Heart right ventricle (tissue), 16 donors: ENCODE data around the gene MTX3. TPM values are rescaled to one million over a fixed set of nuclear protein-coding genes. Genes with fewer than 3 reads are reported as not detected.

Source experiments
- ATAC-seq, 8 donors: fragments of 200-7000 bp; cut with Tn5 transposase; one replicate each; pipeline ENCODE4 v1.9.1; 2020; ENCODE audit warnings: mild to moderate bottlenecking in 8 of 8, moderate library complexity in 8 of 8, moderate number of reproducible peaks in 1 of 8
- DNase-seq, 2 donors: peaks; one replicate each; pipeline ENCODE4 v3.0.0-alpha.2; 2020
- H3K27ac ChIP-seq, 10 donors: fragments of 200-600 bp; sonication (generic) in 2 of 10; one replicate each; pipeline versions ENCODE4 v1.5.0 to v1.8.0; 2020 to 2022; ENCODE audit warnings: mild to moderate bottlenecking in 3 of 10
- H3K27me3 ChIP-seq, 7 donors: fragments of 200-600 bp; one replicate each; pipeline ENCODE4 v1.8.0; 2021 to 2022; ENCODE audit warnings: mild to moderate bottlenecking in 2 of 7
- H3K36me3 ChIP-seq, 9 donors: fragments of 200-600 bp; sonication (generic) in 1 of 9; one replicate each; pipeline versions ENCODE4 v1.5.0 to v1.8.0; 2020 to 2022; ENCODE audit warnings: mild to moderate bottlenecking in 2 of 9
- H3K4me1 ChIP-seq, 9 donors: fragments of 200-600 bp; sonication (generic) in 1 of 9; one replicate each; pipeline versions ENCODE4 v1.5.0 to v1.8.0; 2020 to 2022; ENCODE audit warnings: mild to moderate bottlenecking in 4 of 9
- H3K4me3 ChIP-seq, 10 donors: fragments of 200-600 bp; sonication (generic) in 2 of 10; one replicate each; pipeline versions ENCODE4 v1.5.0 to v1.8.0; 2020 to 2022; ENCODE audit warnings: mild to moderate bottlenecking in 7 of 10, moderate library complexity in 2 of 10
- H3K9me3 ChIP-seq, 11 donors: fragments of 200-600 bp in 10 of 11; sonication (generic) in 2 of 11; one replicate each; pipeline versions ENCODE4 v1.5.0 to v1.8.0; 2013 to 2022; ENCODE audit warnings: mild to moderate bottlenecking in 2 of 11, control low read depth in 1 of 11, moderate library complexity in 1 of 11
- CTCF ChIP-seq, 9 donors: fragments of 200-600 bp; sonication (generic) in 2 of 9; IDR thresholded peaks; one replicate each; pipeline versions ENCODE4 v1.5.0 to v1.8.0; 2021 to 2022; ENCODE audit warnings: antibody characterized with exemption in 9 of 9, mild to moderate bottlenecking in 5 of 9, moderate library complexity in 1 of 9
- WGBS, 2 donors: extraction: QIAGEN DNeasy Blood & Tissue Kit; methylation state at CpG; one replicate each; pipeline ENCODE4 v1.1.7; 2013; ENCODE audit warnings: inconsistent platforms in 1 of 2; 5-methylcytosine and 5-hydroxymethylcytosine counted together
- intact Hi-C, 10 donors: fragments of 100-400 bp; cut with DNase I; formaldehyde crosslinking; loops; one replicate each; pipeline versions ENCODE4 v1.11.1 to v1.14.2; 2022
- polyA plus RNA-seq, 2 donors: library from polyadenylated mRNA; stranded (reverse); fragments of 200-250 nt; gene quantifications; one replicate each; pipeline ENCODE4 v1.2.3, GENCODE V29; 2013
- total RNA-seq, 10 donors: library from RNA; stranded (reverse); fragmentation: NEBNext Ultra II Directional in 3 of 10; extraction: Animal tissue kit (Norgen Biotek cat#: 25700) in 3 of 10; gene quantifications; one replicate each; pipeline versions ENCODE4 v1.2.1 to v1.2.4, GENCODE V29; 2021 to 2023
- donor health status: Arrhythmogenic right ventricular cardiomyopathy.
- donor health status: ischemic (EF 13 %, LVEDD 7.1; RV severe dilation, severe dysfunction).
- donor health status: healthy with polysubstance abuse.
- donor health status: DM: no; HTN: yes; CAD: no.
- donor health status: DM: no; HTN: no; CAD: no.
- donor health status: ischemic (EF 25% LVEDD 6.9; RV normal size, moderate dysfunction).
- donor health status: ischemic (EF 25% LVEDD 5.7; RV mildly dilated, moderate dysfunction).
- donor health status: healthy.
- donor health status: DM: yes; HTN: yes; CAD: no.
- donor health status: Ischemic cardiomyopathy.
- donor health status: ischemic (EF 35%, LVEDD 5.7; RV mildly dilated, moderate dysfunction).
- donor health status: nonischemic (EF 11% LVEDD 7.7; RV severe dilation, severe dysfunction).
- donor health status: DM: yes; HTN: yes; CAD: no.
- donor health status: PGD.
- donor health status: ischemic (EF 29% LVEDD 5.4; RV normal size, mild dysfunction).
- donor health status: nonischemic (EF 23%, LVEDD 6.1; RV moderate dilation, normal function).

The MTX3 gene
- total and polyA plus RNA-seq, 12 donors: 4.3 to 14.5 (median 11.3) TPM

- Histone ChIP-seq H3K9me3 (peaks cover 0 to 3% (median 0%) of the 10 kb centered on the region in 11 donors), H3K4me3 (no peak overlapping the region), H3K4me1 (peaks cover 0 to 22% (median under 1%) of the 10 kb centered on the region in 9 donors), H3K27ac (no peak overlapping the region), H3K27me3 (no peaks in the 10 kb centered on the region), H3K36me3 (no peaks in the 10 kb centered on the region)
- DNase-seq: no peak
- ATAC-seq: no peak
- intact Hi-C loops: no loop called here
- 94 to 96% methylated on average over 2 of the region's 2 CpGs for WGBS, 2 donors
- TF ChIP-seq CTCF (IDR thresholded peaks at IDR 0.05): no peak
Observed at GRCh38 chr5:79931409-79931808, 59.7 kb downstream of the MTX3 start.

GRCh38 chr5:79929095-79929494 lies 62.0 kb downstream of the MTX3 start:
- peaks cover 0 to 3% (median 0%) of the 10 kb centered on the region in 11 donors for H3K9me3 ChIP-seq
- intact Hi-C loops: no loop called here
- H3K36me3 ChIP-seq: no peaks in the 10 kb centered on the region
- WGBS, 2 donors: 91 to 92% methylated on average over 5 of the region's 5 CpGs
- no peak for TF ChIP-seq CTCF (IDR thresholded peaks at IDR 0.05)
- peaks cover 0 to 13% (median 0%) of the 10 kb centered on the region in 9 donors for H3K4me1 ChIP-seq
- no peak for DNase-seq
- no peak for ATAC-seq
- H3K27ac ChIP-seq: no peak overlapping the region
- H3K27me3 ChIP-seq: no peaks in the 10 kb centered on the region
- no peak overlapping the region for H3K4me3 ChIP-seq

Other genes with a start within 250 kb of the MTX3 start
- gene THBS4, start 44.1 kb upstream of the MTX3 start, total RNA-seq: 100 to 1,000 TPM in 3 of 10 donors, 10 to 100 TPM in 7; 41.1 to 180 (median 68.0) TPM
- 10 to 100 TPM; 60.4 to 65.6 TPM for gene THBS4, start 44.1 kb upstream of the MTX3 start, polyA plus RNA-seq